Measurements from ENCODE around the gene ATF1. TPM values are rescaled to one million over a fixed set of nuclear protein-coding genes. Genes with fewer than 3 reads are reported as not detected.
"Not testable (repeated sequence)": the region's sequence is repeated elsewhere in the genome, so short reads cannot be mapped to it uniquely, and the experiment has no call there.

The ATF1 gene
- total RNA-seq, 3 donors from 2014 or later: 39.1 to 43.0 (median 41.7) TPM

- Histone ChIP-seq H3K4me1 (ENCODE audit: low read depth) (no peaks in the 10 kb centered on the region), H3K36me3 (ENCODE audit: low read depth) (no peaks in the 10 kb centered on the region), H3K4me3 (no peak overlapping the region), H3K9me3 (no peaks in the 10 kb centered on the region)
- no peak for TF ChIP-seq CTCF (IDR thresholded peaks at IDR 0.05)
- DNase-seq (no peak), ATAC-seq (no peak)
- intact Hi-C loops (cut with DNase I, micrococcal nuclease): no loop called here
Observed at GRCh38 chr12:50820177-50820576, 56.3 kb downstream of the ATF1 start.

- Histone ChIP-seq H3K4me1 (ENCODE audit: low read depth) (no peaks in the 10 kb centered on the region), H3K4me3 (no peak overlapping the region), H3K9me3 (no peaks in the 10 kb centered on the region), H3K36me3 (ENCODE audit: low read depth) (no peaks in the 10 kb centered on the region)
- ATAC-seq: no peak
- TF ChIP-seq CTCF (IDR thresholded peaks at IDR 0.05): no peak
- no peak for DNase-seq
- intact Hi-C loops (cut with DNase I, micrococcal nuclease): no loop called here
Observed at GRCh38 chr12:50822082-50822481, 58.2 kb downstream of the ATF1 start.

GRCh38 chr12:50823724-50824123 is 59.8 kb downstream of the ATF1 start:
- H3K36me3 ChIP-seq (ENCODE audit: low read depth); ATAC-seq; H3K4me3 ChIP-seq; DNase-seq; H3K4me1 ChIP-seq (ENCODE audit: low read depth); H3K9me3 ChIP-seq; intact Hi-C loops (cut with DNase I, micrococcal nuclease): not testable (repeated sequence)

GRCh38 chr12:50824914-50825313 is 61.0 kb downstream of the ATF1 start:
- no peak for DNase-seq

GRCh38 chr12:50825372-50825838 is 61.5 kb downstream of the ATF1 start:
- no peak overlapping the region for H3K4me3 ChIP-seq
- peak; percentile 91 for ATAC-seq
- no peak for TF ChIP-seq CTCF (IDR thresholded peaks at IDR 0.05)
- intact Hi-C loops (cut with DNase I, micrococcal nuclease): loop anchor here in 1 of 2 donors (5.0 kb wide), 1 partner anchor 162 kb away; no protein-coding TSS in a partner anchor
- no peaks in the 10 kb centered on the region for H3K36me3 ChIP-seq (ENCODE audit: low read depth)
- no peak for DNase-seq
- no peaks in the 10 kb centered on the region for H3K9me3 ChIP-seq
- H3K4me1 ChIP-seq (ENCODE audit: low read depth): no peaks in the 10 kb centered on the region

More at GRCh38 chr12:50824914-50825313, 61.0 kb downstream of the ATF1 start:
- ATAC-seq: peak; percentile 51
- Histone ChIP-seq H3K4me3 (no peak overlapping the region), H3K36me3 (ENCODE audit: low read depth) (no peaks in the 10 kb centered on the region), H3K9me3 (no peaks in the 10 kb centered on the region), H3K4me1 (ENCODE audit: low read depth) (no peaks in the 10 kb centered on the region)
- no peak for TF ChIP-seq CTCF (IDR thresholded peaks at IDR 0.05)
- intact Hi-C loops (cut with DNase I, micrococcal nuclease): loop anchor here in 1 of 2 donors (5.0 kb wide), 1 partner anchor 162 kb away; no protein-coding TSS in a partner anchor

- intact Hi-C loops (cut with DNase I, micrococcal nuclease): loop anchor here in 1 of 2 donors (5.0 kb wide), 1 partner anchor 159 kb away; no protein-coding TSS in a partner anchor
- Histone ChIP-seq H3K4me1 (ENCODE audit: low read depth) (no peaks in the 10 kb centered on the region), H3K36me3 (ENCODE audit: low read depth) (no peaks in the 10 kb centered on the region), H3K4me3 (no peak overlapping the region), H3K9me3 (no peaks in the 10 kb centered on the region)
- TF ChIP-seq CTCF (IDR thresholded peaks at IDR 0.05): no peak
- ATAC-seq (no peak), DNase-seq (no peak)
Observed at GRCh38 chr12:50828121-50828520, 64.2 kb downstream of the ATF1 start.
